ENCODE measurements around the gene DESI2. TPM values are rescaled to one million over a fixed set of nuclear protein-coding genes. Genes with fewer than 3 reads are reported as not detected.

Gene DESI2
- total RNA-seq, 4 donors from 2014 or later, result 33.4 to 47.6 (median 35.4) TPM

DNA sequence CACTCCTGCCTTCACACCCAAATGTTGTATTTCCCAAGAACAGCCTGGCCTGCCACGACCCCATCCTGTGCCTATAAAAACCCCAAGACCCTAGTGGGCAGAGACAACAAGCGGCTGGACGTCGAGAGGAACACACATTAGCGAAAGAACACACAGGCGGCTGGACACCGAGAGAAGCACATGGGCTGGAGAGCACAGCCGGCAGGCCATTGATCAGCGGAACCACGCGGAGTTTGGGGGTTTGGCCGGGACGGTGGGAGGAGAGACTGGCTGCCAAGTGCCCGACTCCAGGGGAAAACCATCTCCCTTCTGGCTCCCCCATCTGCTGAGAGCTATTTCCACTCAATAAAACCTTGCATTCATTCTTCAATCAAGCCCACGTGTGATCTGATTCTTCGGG is 10.4 kb upstream of the DESI2 start:
- TF ChIP-seq, protein P1, sequence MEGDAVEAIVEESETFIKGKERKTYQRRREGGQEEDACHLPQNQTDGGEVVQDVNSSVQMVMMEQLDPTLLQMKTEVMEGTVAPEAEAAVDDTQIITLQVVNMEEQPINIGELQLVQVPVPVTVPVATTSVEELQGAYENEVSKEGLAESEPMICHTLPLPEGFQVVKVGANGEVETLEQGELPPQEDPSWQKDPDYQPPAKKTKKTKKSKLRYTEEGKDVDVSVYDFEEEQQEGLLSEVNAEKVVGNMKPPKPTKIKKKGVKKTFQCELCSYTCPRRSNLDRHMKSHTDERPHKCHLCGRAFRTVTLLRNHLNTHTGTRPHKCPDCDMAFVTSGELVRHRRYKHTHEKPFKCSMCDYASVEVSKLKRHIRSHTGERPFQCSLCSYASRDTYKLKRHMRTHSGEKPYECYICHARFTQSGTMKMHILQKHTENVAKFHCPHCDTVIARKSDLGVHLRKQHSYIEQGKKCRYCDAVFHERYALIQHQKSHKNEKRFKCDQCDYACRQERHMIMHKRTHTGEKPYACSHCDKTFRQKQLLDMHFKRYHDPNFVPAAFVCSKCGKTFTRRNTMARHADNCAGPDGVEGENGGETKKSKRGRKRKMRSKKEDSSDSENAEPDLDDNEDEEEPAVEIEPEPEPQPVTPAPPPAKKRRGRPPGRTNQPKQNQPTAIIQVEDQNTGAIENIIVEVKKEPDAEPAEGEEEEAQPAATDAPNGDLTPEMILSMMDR (IDR thresholded peaks at IDR 0.05), result no peak
- ATAC-seq (ENCODE audit: low FRiP score) (no peak), DNase-seq (ENCODE audit: low spot score) (no peak)

GRCh38 chr1:244642988-244643387 is 9.9 kb upstream of the DESI2 start:
- ATAC-seq (ENCODE audit: low FRiP score), result no peak
- TF ChIP-seq, protein P1 (IDR thresholded peaks at IDR 0.05), result no peak
- DNase-seq (ENCODE audit: low spot score), result no peak

GRCh38 chr1:244645414-244645813 is 7.5 kb upstream of the DESI2 start:
- TF ChIP-seq, protein P1 (IDR thresholded peaks at IDR 0.05), result no peak
- DNase-seq (ENCODE audit: low spot score) (no peak), ATAC-seq (ENCODE audit: low FRiP score) (no peak)

DNA sequence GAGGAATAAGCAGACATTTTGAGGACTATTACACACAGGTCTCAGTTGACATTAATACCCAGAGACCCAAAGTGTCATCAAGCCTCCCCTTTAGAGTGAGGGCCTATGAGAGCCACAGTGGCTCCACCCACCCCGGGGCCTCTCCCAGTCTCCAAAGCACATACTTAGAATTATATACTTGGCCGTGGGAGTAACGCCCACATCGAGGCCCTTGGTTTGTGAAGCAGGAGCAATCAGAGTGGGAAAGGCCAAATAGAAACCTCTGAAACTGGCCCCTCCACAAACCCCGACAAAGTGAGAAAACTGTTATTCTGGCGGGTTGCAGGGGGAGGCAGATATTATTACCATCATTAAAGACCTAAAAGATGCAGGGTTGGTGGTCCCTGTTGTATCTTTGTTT is 7.0 kb upstream of the DESI2 start:
- ATAC-seq (ENCODE audit: low FRiP score) (no peak), DNase-seq (ENCODE audit: low spot score) (no peak)
- TF ChIP-seq, protein P1 (IDR thresholded peaks at IDR 0.05), result no peak

GRCh38 chr1:244647819-244648218 is 5.1 kb upstream of the DESI2 start:
- no peak for DNase-seq (ENCODE audit: low spot score)
- no peak for ATAC-seq (ENCODE audit: low FRiP score)
- TF ChIP-seq, protein P1 (IDR thresholded peaks at IDR 0.05), result no peak

GRCh38 chr1:244651956-244652622 is 837 bp upstream of the DESI2 start:
- TF ChIP-seq, protein P1 (IDR thresholded peaks at IDR 0.05), result no peak
- no peak for DNase-seq (ENCODE audit: low spot score)
- no peak for ATAC-seq (ENCODE audit: low FRiP score)

- ATAC-seq (ENCODE audit: low FRiP score) (no peak), DNase-seq (ENCODE audit: low spot score) (no peak)
These were observed 647 bp downstream of the DESI2 start for GRCh38 chr1:244653439-244654107.

More at GRCh38 chr1:244653439-244654107, 647 bp downstream of the DESI2 start:
- TF ChIP-seq, protein P1 (IDR thresholded peaks at IDR 0.05), result no peak

Measured in omental fat pad (tissue), 4 donors.